Astrocyte (in vitro differentiated cells and primary cell): ENCODE data around the gene SYT17.

Experiments
- EZH2 ChIP-seq: IDR thresholded peaks from 2 replicates; pipeline ENCODE4 v1.6.1; 2012; ENCODE audit warnings: mild to moderate bottlenecking, low read length, inconsistent platforms; ENCODE audit not compliant: insufficient read depth
- TF ChIP-seq, protein P1 (sequence below): IDR thresholded peaks from 2 replicates; pipeline ENCODE4 v1.5.1; 2011; ENCODE audit warnings: low read depth, mild to moderate bottlenecking, inconsistent platforms, low read length, moderate library complexity; ENCODE audit not compliant: insufficient read depth

- no peak for TF ChIP-seq EZH2
- TF ChIP-seq, protein P1, sequence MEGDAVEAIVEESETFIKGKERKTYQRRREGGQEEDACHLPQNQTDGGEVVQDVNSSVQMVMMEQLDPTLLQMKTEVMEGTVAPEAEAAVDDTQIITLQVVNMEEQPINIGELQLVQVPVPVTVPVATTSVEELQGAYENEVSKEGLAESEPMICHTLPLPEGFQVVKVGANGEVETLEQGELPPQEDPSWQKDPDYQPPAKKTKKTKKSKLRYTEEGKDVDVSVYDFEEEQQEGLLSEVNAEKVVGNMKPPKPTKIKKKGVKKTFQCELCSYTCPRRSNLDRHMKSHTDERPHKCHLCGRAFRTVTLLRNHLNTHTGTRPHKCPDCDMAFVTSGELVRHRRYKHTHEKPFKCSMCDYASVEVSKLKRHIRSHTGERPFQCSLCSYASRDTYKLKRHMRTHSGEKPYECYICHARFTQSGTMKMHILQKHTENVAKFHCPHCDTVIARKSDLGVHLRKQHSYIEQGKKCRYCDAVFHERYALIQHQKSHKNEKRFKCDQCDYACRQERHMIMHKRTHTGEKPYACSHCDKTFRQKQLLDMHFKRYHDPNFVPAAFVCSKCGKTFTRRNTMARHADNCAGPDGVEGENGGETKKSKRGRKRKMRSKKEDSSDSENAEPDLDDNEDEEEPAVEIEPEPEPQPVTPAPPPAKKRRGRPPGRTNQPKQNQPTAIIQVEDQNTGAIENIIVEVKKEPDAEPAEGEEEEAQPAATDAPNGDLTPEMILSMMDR: no peak
Measured at GRCh38 chr16:19281246-19281645, 113.2 kb downstream of the SYT17 start.
